Peyer's patch (tissue), 4 donors: ENCODE data around the gene GNG13.

ENCODE experiments used
- POLR2A ChIP-seq, 2 donors: fragments of 450-650 bp; IDR thresholded peaks; one replicate each; pipeline ENCODE4 v1.5.1; 2017; ENCODE audit warnings: antibody characterized with exemption in 2 of 2, mild to moderate bottlenecking in 2 of 2, moderate library complexity in 2 of 2
- TF ChIP-seq, protein P1 (sequence below), 6 experiments: fragments of 450-650 bp in 4 of 6; fragments of 200-600 bp in 2 of 6; sonication (generic) in 1 of 6; IDR thresholded peaks; one replicate each; pipeline ENCODE4 v1.5.1; 2017 to 2019; ENCODE audit warnings: antibody characterized with exemption in 6 of 6, mild to moderate bottlenecking in 3 of 6, moderate library complexity in 1 of 6

- TF ChIP-seq, protein P1, sequence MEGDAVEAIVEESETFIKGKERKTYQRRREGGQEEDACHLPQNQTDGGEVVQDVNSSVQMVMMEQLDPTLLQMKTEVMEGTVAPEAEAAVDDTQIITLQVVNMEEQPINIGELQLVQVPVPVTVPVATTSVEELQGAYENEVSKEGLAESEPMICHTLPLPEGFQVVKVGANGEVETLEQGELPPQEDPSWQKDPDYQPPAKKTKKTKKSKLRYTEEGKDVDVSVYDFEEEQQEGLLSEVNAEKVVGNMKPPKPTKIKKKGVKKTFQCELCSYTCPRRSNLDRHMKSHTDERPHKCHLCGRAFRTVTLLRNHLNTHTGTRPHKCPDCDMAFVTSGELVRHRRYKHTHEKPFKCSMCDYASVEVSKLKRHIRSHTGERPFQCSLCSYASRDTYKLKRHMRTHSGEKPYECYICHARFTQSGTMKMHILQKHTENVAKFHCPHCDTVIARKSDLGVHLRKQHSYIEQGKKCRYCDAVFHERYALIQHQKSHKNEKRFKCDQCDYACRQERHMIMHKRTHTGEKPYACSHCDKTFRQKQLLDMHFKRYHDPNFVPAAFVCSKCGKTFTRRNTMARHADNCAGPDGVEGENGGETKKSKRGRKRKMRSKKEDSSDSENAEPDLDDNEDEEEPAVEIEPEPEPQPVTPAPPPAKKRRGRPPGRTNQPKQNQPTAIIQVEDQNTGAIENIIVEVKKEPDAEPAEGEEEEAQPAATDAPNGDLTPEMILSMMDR (IDR thresholded peaks at IDR 0.05) = no peak
- TF ChIP-seq POLR2A (IDR thresholded peaks at IDR 0.05) = no peak
These were observed 3.5 kb downstream of the GNG13 start for GRCh38 chr16:797120-797420.
